ENCODE measurements around the gene LRIG1.

The LRIG1 gene

DNA sequence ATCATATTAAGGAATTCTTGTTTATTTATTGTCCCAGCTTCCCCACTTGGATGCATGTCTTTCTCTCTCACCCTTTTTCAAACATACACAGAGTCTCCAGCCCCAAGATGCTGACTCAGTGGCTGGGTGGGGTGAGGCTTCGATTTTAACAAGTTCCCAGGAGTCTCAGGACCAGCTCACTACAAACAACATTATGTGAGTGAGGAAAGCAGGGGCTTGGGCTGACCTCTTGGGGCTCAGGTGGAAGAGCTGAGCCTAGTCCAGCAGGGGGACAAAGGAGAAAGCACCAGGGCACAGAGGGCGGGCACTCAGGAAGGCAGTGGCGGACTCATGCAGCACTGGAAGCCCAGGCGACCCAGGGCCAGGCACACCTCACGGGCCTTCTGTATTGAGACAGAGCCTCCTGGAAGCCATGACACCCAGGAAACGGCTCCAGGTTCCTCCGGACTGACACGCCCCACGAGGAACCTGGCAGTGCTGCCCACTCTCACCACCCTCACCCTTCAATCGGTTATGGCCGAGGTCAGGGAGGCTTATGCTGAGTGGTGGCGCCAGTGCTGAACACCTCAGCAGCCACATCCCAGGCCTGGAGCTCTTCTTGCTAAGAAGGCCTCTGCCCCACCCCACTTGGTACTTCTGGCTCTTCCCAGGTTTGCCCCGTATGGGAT, 97.4 kb downstream of the LRIG1 start:
- DNase-seq (ENCODE audit: low read depth): no peak
- TF ChIP-seq, protein P1, sequence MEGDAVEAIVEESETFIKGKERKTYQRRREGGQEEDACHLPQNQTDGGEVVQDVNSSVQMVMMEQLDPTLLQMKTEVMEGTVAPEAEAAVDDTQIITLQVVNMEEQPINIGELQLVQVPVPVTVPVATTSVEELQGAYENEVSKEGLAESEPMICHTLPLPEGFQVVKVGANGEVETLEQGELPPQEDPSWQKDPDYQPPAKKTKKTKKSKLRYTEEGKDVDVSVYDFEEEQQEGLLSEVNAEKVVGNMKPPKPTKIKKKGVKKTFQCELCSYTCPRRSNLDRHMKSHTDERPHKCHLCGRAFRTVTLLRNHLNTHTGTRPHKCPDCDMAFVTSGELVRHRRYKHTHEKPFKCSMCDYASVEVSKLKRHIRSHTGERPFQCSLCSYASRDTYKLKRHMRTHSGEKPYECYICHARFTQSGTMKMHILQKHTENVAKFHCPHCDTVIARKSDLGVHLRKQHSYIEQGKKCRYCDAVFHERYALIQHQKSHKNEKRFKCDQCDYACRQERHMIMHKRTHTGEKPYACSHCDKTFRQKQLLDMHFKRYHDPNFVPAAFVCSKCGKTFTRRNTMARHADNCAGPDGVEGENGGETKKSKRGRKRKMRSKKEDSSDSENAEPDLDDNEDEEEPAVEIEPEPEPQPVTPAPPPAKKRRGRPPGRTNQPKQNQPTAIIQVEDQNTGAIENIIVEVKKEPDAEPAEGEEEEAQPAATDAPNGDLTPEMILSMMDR (IDR thresholded peaks at IDR 0.05; ENCODE audit: control insufficient read depth, insufficient read depth, low read depth, low read length, missing control alignments): no peak
- H3K4me3 ChIP-seq (ENCODE audit: control insufficient read depth, low read depth, low read length): no peak overlapping the region

DNA sequence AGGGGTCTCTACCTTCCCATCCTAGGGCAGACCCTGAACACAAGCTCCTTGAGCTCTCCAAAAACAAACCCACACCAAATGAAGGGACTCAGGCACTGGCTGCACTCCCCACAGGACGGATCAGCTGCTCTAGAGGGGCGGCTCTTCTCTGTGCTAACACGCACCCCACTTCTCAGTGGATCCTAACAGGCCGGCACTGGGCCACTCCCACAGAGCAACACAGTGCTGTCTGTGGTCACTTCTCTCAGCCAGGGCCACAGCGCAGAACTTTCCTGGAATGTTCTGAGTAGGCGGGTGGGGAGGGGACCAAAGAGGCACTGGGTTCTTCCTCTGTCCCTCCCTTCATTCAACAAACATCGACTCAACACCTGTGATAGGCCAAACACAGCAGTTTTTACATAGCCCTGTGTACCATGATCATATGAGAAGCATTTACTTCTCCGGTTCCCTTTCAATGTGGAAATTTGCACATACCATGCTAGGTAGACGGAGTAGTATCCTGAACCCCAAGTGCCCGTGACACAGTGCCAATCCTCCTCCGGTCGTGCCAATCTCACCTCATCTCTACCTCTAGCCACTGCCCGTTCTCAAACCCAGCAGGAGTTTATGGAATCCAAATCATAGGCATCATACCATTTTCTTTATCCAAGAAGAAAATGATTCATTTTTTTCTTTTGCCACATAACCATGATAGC, 98.1 kb downstream of the LRIG1 start:
- DNase-seq (ENCODE audit: low read depth): no peak
- TF ChIP-seq, protein P1 (IDR thresholded peaks at IDR 0.05; ENCODE audit: control insufficient read depth, insufficient read depth, low read depth, low read length, missing control alignments): no peak
- H3K4me3 ChIP-seq (ENCODE audit: control insufficient read depth, low read depth, low read length): no peak overlapping the region

DNA sequence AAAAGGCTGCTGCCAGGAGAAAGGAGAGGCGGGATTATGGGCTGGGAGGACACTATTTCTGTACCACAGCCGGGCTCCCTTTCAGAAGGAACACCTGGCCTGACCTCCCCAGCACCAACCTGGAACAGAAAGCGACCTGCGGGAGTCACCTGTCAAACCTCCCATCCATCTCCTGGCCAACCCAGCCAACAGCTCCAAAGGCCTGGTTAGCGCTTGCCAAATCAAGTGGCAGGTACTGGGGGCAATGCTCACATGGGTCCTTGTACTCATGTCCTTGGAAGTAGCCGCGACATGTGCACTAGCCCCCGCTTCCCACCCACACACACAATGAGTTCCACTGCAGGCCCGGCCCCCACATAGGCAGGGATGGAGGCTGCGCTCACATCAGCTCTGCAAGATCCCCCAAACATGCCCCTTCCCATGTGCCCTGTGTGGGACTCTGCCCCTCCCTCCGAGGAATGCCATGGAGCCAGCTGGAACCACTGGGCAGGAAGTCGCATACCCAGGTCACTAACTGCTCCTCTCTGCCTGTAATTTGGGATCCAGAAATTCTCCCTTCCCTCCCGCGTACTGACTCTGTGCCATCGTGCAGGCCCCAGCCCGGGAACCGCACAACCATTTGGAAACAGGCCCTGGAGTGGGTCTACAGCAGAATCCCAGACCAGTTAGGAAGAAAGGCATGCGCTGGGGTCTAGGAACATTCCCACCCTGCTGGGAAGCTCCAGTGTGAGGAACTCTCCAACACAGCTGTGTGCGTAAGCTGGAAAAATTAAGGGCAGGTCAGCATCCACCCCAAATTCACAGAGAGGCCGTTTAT, 98.9 kb downstream of the LRIG1 start:
- DNase-seq (ENCODE audit: low read depth): no peak
- TF ChIP-seq, protein P1 (IDR thresholded peaks at IDR 0.05; ENCODE audit: control insufficient read depth, insufficient read depth, low read depth, low read length, missing control alignments): no peak
- H3K4me3 ChIP-seq (ENCODE audit: control insufficient read depth, low read depth, low read length): no peak overlapping the region

DNA sequence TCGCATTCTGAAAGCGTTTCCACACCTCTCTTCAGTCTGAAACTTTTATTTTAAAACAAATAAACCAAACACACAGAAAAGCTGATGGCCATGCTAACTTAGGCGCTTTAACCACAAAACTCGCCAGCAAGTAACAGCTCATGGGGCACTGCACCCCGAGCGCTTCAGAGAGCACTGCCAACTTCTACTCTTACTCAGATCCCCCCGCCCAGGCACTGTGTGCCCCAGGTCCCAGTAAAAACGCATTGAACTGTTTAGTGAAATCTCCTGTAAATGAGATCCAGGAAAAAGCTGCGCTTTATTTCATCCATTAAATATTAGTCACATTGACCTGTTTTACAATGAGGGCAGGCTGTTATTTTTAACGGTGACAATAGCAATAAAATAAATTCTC, 99.7 kb downstream of the LRIG1 start:
- no peak overlapping the region for H3K4me3 ChIP-seq (ENCODE audit: control insufficient read depth, low read depth, low read length)
- TF ChIP-seq, protein P1 (IDR thresholded peaks at IDR 0.05; ENCODE audit: control insufficient read depth, insufficient read depth, low read depth, low read length, missing control alignments): no peak
- no peak for DNase-seq (ENCODE audit: low read depth)

DNA sequence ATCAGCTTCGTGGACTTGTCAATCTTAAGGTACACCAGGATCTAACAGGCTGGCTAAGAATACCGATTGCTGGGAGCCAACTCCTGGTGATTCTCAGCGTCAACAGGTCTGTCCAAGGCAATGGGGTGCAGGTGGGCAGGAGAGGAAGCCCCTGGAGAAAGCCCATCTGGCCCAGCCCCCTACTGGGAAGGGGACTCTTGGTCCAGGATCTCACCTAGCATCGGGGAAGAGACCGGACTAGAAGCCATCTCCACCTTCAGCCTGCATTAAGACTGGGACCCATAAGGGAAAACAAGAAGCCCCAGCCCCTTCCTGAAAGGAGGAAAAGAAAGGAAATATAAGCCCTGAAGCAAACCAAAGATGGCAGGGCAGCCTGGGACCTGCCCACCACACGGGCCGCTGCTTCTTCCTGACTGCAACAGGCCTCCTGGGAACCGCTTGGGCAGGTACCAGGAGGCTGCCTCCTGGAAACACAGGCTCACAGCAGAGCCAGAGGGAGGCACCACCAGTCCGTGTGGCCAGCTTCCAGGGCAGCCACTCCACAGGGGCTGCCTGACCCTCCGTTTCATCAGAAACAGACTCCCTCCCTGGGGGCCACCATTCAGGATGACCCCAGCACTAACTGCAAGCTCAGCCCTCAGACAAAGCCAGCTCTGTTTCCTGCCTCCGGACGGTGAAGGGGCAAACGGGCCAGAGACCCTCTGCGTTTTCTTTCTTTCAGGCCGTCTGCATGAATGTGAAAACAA, 100.2 kb downstream of the LRIG1 start:
- DNase-seq (ENCODE audit: low read depth): no peak
- no peak overlapping the region for H3K4me3 ChIP-seq (ENCODE audit: control insufficient read depth, low read depth, low read length)
- TF ChIP-seq, protein P1 (IDR thresholded peaks at IDR 0.05; ENCODE audit: control insufficient read depth, insufficient read depth, low read depth, low read length, missing control alignments): no peak

Measured in AG09309 (cell line).